GM18951 (cell line): ENCODE data around the gene CCDC172.

Source experiments
- POLR2A ChIP-seq: IDR thresholded peaks from 4 replicates; pipeline ENCODE4 v1.6.1; 2011; ENCODE audit warnings: mild to moderate bottlenecking; ENCODE audit not compliant: insufficient read length, insufficient read depth; ENCODE audit errors: extremely low read depth
- in situ Hi-C: fragments of 300-500 bp; cut with MboI; formaldehyde crosslinking; loops from one replicate; pipeline ENCODE4 v1.12.0; 2022; ENCODE audit warnings: low sequenced_read_pairs, mixed read lengths, inconsistent platforms; ENCODE audit not compliant: unreplicated experiment

Gene CCDC172, protein sequence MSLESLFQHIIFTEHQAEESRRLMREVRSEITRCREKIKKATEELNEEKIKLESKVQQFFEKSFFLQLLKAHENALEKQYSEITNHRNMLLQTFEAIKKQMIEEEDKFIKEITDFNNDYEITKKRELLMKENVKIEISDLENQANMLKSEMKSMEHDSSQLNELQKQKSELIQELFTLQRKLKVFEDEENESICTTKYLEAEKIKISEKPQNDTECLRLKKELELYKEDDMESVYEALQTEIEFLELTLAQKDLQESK

DNA sequence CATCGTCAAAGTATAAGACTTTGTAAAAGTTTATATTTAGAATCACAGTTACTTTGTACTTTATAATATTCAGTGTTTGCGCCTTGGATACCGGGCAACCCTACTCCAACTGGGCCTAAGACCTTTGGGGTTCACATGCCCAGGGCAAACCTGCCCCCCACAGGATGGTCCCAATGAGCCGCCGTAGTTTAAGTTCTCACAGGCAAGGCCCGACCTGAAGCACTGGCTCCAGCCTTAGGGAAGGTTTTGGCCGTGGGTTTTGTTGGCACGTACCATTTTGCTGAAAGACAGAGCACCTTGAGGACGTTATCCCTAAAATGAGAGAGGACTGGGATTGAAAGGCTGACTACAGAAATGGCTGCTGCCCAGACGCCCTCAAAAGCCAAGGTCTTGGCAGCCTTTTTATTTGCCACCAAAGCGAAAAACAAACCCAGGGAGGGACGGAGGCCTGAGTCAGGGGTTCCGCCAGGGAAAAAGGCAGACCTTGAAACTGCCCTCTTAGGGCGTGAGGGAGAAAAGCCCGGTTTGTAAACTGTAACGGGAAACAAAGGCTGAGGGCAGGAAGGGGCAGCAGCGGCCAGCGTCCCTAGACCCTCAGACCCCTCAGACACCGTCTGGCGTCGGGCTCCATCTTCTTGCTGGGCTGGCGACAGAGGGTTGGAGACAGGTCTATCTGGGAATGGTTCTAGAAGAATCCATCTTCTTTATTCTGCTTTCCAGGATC lies at the start of gene CCDC172:
Gene CCDC172 (plus strand): TSS at position 222 of the 724 bp plus-strand sequence. CDS start 564 bp downstream, outside the sequence.
- no peak for TF ChIP-seq POLR2A
- in situ Hi-C loops = no loop called here

DNA sequence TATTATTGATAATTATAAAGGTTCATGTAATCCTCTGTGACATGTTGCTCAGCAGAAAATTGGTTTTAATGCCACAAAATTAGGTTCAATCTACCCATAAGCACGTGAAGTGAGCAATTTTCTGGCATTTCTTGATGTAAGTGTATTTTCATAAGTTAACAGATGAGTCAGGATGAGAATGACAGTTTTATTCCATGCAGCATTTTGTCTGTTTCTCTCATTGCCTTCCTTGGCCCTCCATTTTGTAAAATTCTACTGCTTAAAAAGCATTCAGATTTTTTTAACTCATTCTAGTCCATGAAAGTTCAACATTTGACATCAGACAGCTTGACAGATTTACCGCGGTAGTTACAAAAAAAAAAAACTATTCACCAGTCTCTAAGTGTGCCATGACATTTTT lies 47.3 kb upstream of the CCDC172 start:
- in situ Hi-C loops = no loop called here
- TF ChIP-seq POLR2A = no peak

GRCh38 chr10:116278846-116279245 lies 45.4 kb upstream of the CCDC172 start:
- in situ Hi-C loops = no loop called here
- TF ChIP-seq POLR2A = no peak

- TF ChIP-seq POLR2A = no peak
- in situ Hi-C loops = no loop called here
Observed at GRCh38 chr10:116281775-116282174, 42.5 kb upstream of the CCDC172 start.

DNA sequence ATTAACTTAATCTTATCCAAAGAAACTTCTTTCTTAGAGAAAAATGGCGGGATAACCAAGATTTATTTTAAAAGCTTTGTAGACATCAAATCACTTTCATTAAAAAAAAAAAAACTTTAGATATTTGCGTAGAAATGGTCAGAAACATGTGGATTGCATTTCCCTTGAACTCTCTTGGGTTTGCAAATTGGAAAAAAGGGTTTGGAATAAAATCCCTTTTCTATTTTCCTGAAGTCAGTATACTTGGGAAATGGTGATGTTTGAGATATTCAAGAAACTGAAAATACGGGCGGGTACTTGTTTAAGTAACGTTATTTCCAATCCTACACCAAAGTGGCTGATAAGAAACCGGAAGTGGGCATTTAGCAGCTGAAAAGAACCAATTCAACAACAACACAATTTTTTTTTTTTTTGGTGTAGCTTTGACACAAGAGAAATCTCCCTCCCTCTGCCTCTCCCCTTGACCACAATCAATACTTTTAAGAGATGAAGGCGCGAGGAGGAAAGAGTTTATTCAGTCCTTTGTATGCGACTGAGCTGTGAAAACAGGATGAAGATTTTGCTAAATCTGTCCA lies 37.5 kb upstream of the CCDC172 start:
- TF ChIP-seq POLR2A = no peak
- in situ Hi-C loops = no loop called here

GRCh38 chr10:116287906-116288501 lies 36.2 kb upstream of the CCDC172 start:
- in situ Hi-C loops = no loop called here
- TF ChIP-seq POLR2A = no peak

DNA sequence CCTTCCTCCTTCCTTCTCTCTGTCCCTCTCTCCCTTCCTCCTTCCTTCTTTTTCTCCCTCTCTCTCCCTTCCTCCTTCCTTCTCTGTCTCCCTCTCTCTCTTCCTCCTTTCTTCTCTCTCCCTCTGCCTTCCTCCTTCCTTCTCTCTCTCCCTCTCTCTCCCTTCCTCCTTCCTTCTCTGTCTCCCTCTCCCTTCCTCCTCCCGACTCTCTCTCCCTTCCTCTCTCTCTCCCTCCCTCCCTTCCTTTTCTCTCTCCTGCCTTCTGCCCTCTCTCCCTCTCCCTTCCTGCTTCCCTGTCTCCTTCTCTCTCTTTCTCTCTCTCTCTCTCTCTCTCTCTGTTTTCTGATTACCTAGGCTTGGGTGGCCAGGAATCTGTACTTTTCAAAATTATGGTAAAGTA lies 34.6 kb upstream of the CCDC172 start:
- TF ChIP-seq POLR2A = no peak
- in situ Hi-C loops = no loop called here

GRCh38 chr10:116292493-116292892 lies 31.8 kb upstream of the CCDC172 start:
- in situ Hi-C loops = no loop called here
- no peak for TF ChIP-seq POLR2A

GRCh38 chr10:116296291-116296721 lies 27.9 kb upstream of the CCDC172 start:
- no peak for TF ChIP-seq POLR2A
- in situ Hi-C loops = no loop called here

GRCh38 chr10:116298586-116298985 lies 25.7 kb upstream of the CCDC172 start:
- in situ Hi-C loops = no loop called here
- no peak for TF ChIP-seq POLR2A

GRCh38 chr10:116300542-116300941 lies 23.7 kb upstream of the CCDC172 start:
- TF ChIP-seq POLR2A = no peak
- in situ Hi-C loops = no loop called here

- TF ChIP-seq POLR2A = no peak
- in situ Hi-C loops = no loop called here
Observed at GRCh38 chr10:116304923-116305322, 19.3 kb upstream of the CCDC172 start.

GRCh38 chr10:116306847-116307246 lies 17.4 kb upstream of the CCDC172 start:
- in situ Hi-C loops = no loop called here
- TF ChIP-seq POLR2A = no peak
